SK-N-MC (cell line): Measurements from ENCODE around the gene GRIK3.

ENCODE experiments used
- EZH2 ChIP-seq: fragments of 200-600 bp; sonication (generic); IDR thresholded peaks from one replicate; pipeline ENCODE4 v1.6.1; 2017; ENCODE audit warnings: antibody characterized with exemption
- POLR2AphosphoS5 ChIP-seq: IDR thresholded peaks from 2 replicates; pipeline ENCODE4 v1.6.1; 2012; ENCODE audit warnings: mild to moderate bottlenecking, low read depth, low read length, borderline replicate concordance

GRCh38 chr1:37002898-37003297 is 31.4 kb downstream of the GRIK3 start:
- TF ChIP-seq EZH2 (no peak), POLR2AphosphoS5 (no peak)
